ENCODE results near the gene PROX2. TPM values are rescaled to one million over a fixed set of nuclear protein-coding genes. Genes with fewer than 3 reads are reported as not detected.

PROX2 gene
- total and polyA plus RNA-seq, 3 donors from 2014 or later = 0.06 to 0.08 (median 0.08) TPM

DNA sequence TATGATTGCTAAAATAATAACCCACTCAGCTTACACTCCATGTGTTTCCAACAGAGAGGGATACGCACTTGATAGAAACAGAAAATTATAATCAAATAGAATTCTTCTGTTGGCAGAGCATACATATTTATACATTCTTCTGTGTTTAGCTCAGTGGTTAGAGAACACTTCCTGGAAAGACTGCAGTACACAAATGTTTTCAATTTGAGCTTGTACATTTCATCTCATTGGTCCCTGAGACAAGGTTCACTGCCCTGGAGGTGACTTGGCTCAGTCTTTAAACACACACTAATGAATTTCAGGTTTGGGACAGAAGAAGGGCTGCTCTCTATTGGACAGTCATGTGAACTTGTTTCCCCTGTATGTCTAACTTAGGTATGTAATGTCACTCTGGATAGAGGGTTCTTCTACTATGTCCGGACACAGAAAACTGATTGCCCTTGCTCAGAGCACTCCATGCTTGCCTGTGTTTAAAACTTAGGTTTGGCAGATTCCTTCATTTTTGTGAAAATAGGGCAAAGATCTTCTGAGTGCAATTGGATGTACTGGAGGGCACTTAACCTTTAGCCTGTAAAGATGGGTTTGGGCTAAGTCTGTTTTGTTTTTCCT lies 22.9 kb downstream of the PROX2 start:
- no peak overlapping the region for H3K27ac ChIP-seq
- peaks cover 4% of the 10 kb centered on the region for H3K4me1 ChIP-seq
- H3K27me3 ChIP-seq = no peaks in the 10 kb centered on the region
- no peaks in the 10 kb centered on the region for H3K9me3 ChIP-seq
- 41 to 47% methylated on average over 2 of the region's 2 CpGs for WGBS, 2 donors
- intact Hi-C loops (cut with DNase I; ENCODE audit: low total_unique reads) = no loop called here
- H3K4me3 ChIP-seq = no peak overlapping the region
- H3K36me3 ChIP-seq (ENCODE audit: low read depth, missing control alignments) = no peaks in the 10 kb centered on the region
- DNase-seq = no peak
- TF ChIP-seq, protein P1, sequence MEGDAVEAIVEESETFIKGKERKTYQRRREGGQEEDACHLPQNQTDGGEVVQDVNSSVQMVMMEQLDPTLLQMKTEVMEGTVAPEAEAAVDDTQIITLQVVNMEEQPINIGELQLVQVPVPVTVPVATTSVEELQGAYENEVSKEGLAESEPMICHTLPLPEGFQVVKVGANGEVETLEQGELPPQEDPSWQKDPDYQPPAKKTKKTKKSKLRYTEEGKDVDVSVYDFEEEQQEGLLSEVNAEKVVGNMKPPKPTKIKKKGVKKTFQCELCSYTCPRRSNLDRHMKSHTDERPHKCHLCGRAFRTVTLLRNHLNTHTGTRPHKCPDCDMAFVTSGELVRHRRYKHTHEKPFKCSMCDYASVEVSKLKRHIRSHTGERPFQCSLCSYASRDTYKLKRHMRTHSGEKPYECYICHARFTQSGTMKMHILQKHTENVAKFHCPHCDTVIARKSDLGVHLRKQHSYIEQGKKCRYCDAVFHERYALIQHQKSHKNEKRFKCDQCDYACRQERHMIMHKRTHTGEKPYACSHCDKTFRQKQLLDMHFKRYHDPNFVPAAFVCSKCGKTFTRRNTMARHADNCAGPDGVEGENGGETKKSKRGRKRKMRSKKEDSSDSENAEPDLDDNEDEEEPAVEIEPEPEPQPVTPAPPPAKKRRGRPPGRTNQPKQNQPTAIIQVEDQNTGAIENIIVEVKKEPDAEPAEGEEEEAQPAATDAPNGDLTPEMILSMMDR (IDR thresholded peaks at IDR 0.05) = no peak
- TF ChIP-seq POLR2A (IDR thresholded peaks at IDR 0.05) = no peak

DNA sequence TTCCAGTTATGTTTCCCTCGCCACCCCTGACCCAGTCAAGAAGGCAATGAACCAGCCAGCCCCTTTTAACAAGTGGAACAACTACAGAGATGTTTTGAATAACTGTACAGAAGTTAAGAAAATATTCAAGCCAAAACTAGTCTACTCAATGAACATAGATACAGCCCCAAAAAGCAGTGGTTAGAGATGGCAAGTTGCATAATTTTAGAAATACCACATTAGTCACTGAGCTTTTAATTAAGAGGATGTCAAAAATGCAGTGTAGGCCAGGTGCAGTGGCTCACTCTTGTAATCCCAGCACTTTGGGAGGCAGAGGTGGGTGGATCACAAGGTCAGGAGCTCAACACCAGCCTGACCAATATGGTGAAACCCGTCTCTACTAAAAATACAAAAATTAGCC lies 27.2 kb downstream of the PROX2 start:
- no peak overlapping the region for H3K4me3 ChIP-seq
- TF ChIP-seq, protein P1 (IDR thresholded peaks at IDR 0.05) = no peak
- no peak for TF ChIP-seq POLR2A (IDR thresholded peaks at IDR 0.05)
- intact Hi-C loops (cut with DNase I; ENCODE audit: low total_unique reads) = no loop called here
- H3K27me3 ChIP-seq = no peaks in the 10 kb centered on the region
- 85 to 88% methylated on average over 2 of the region's 2 CpGs for WGBS, 2 donors
- DNase-seq = no peak
- no peak overlapping the region for H3K27ac ChIP-seq
- H3K9me3 ChIP-seq = no peaks in the 10 kb centered on the region
- no peaks in the 10 kb centered on the region for H3K36me3 ChIP-seq (ENCODE audit: low read depth, missing control alignments)
- peaks cover 4% of the 10 kb centered on the region for H3K4me1 ChIP-seq

DNA sequence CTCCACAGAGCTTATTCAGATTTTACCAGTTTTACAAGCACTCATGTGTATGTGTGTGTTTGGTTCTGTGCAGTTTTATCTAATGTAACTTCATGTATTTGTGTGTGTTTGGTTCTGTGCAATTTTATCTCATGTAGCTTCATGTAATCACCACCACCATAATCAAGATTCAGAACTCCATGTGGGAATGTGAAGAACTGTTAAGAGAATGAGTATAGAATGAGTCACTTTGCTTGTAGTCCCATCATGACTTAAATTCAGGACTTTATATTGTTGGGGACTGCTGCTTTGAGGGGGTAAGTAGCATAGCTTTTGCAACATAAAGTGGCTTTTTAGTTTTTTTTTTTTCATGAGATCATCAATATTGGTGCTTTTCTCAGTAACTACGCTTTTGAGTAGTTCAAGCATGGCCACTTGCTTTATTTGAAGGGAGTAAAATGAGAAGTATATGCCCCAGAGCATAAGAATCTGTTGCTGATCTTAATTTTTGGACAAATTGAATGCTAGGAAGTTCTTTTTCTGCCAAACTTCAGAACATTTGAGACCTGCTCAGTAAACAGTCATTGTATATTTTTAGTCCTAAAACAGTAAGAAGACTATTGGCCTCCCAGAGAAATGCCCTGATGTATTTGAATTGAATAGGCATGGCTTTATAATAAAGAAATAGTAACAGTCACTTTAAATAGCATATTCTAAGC lies 28.8 kb downstream of the PROX2 start:
- no peak overlapping the region for H3K4me3 ChIP-seq
- WGBS, 2 donors = 84 to 93% methylated on average over 1 of the region's 1 CpG
- no peaks in the 10 kb centered on the region for H3K9me3 ChIP-seq
- no peaks in the 10 kb centered on the region for H3K36me3 ChIP-seq (ENCODE audit: low read depth, missing control alignments)
- no peak for DNase-seq
- TF ChIP-seq, protein P1 (IDR thresholded peaks at IDR 0.05) = no peak
- no peak for TF ChIP-seq POLR2A (IDR thresholded peaks at IDR 0.05)
- intact Hi-C loops (cut with DNase I; ENCODE audit: low total_unique reads) = no loop called here
- H3K27me3 ChIP-seq = no peaks in the 10 kb centered on the region
- no peaks in the 10 kb centered on the region for H3K4me1 ChIP-seq
- H3K27ac ChIP-seq = no peak overlapping the region

DNA sequence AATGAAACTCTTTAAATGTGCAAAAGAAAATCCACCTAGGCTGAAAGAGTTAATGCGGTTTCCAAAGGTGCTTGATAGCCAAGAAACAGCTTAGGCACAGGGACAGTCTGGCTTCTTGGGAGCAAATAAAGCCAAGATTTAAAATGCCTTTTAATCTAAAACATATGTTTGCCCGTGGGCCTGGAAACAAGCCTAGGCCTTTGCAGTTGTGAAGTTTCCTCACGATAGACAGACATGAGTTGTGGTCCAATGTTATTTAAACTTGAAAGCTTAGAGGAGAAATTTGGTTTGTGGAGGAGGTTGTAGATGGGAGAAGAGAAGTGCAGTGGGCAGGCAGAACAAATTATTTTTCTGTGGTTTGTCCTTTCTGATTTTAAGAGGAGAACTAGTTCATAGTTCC lies 29.8 kb downstream of the PROX2 start:
- no peak overlapping the region for H3K4me3 ChIP-seq
- WGBS, 2 donors = 45 to 51% methylated on average over 3 of the region's 3 CpGs

More for the DNA sequence above, 29.8 kb downstream of the PROX2 start:
- Histone ChIP-seq H3K27ac (no peak overlapping the region), H3K36me3 (ENCODE audit: low read depth, missing control alignments) (no peaks in the 10 kb centered on the region), H3K27me3 (no peaks in the 10 kb centered on the region), H3K9me3 (no peaks in the 10 kb centered on the region), H3K4me1 (no peaks in the 10 kb centered on the region)
- intact Hi-C loops (cut with DNase I; ENCODE audit: low total_unique reads) = no loop called here
- no peak for DNase-seq
- TF ChIP-seq, protein P1 (IDR thresholded peaks at IDR 0.05) = no peak
- no peak for TF ChIP-seq POLR2A (IDR thresholded peaks at IDR 0.05)

All from testis (tissue), 3 donors.